Activated CD8-positive, alpha-beta memory T cell treated with anti-CD3 and anti-CD28 coated beads, Interleukin-2, amount 50 U/mL, for 1 hour (primary cell): ENCODE measurements around the gene ENTPD7.
"Not testable (repeated sequence)": the region's sequence is repeated elsewhere in the genome, so short reads cannot be mapped to it uniquely, and the experiment has no call there.

Experiments used
- DNase-seq: peaks from one replicate; pipeline ENCODE4 v3.0.0-alpha.2; 2020; ENCODE audit errors: extremely low read depth

Gene ENTPD7

GRCh38 chr10:99659031-99659867 is at the start of gene ENTPD7:
Gene ENTPD7 (plus strand): TSS chr10:99659509. CDS start chr10:99659957, 448 bp downstream.
- DNase-seq = peak; percentile 63

- no peak for DNase-seq
Measured at GRCh38 chr10:99610221-99610620, 49.1 kb upstream of the ENTPD7 start.

GRCh38 chr10:99611326-99611725 is 48.0 kb upstream of the ENTPD7 start:
- DNase-seq = no peak

GRCh38 chr10:99612167-99612831 is 47.0 kb upstream of the ENTPD7 start:
- no peak for DNase-seq

GRCh38 chr10:99615426-99615825 is 43.9 kb upstream of the ENTPD7 start:
- no peak for DNase-seq

- DNase-seq = no peak
Measured at GRCh38 chr10:99617696-99618095, 41.6 kb upstream of the ENTPD7 start.

GRCh38 chr10:99619090-99619800 is 40.1 kb upstream of the ENTPD7 start:
- no peak for DNase-seq

- peak; percentile 90 for DNase-seq
Measured at GRCh38 chr10:99619851-99620710, 39.2 kb upstream of the ENTPD7 start, which contains the start of gene SLC25A28. Gene SLC25A28 (minus strand): TSS chr10:99620439. CDS start chr10:99620335, 104 bp downstream.

- DNase-seq = peak; percentile 55
Measured at GRCh38 chr10:99620711-99621453, 38.4 kb upstream of the ENTPD7 start.

GRCh38 chr10:99621454-99622251 is 37.7 kb upstream of the ENTPD7 start:
- no peak for DNase-seq

- no peak for DNase-seq
Measured at GRCh38 chr10:99623919-99624318, 35.4 kb upstream of the ENTPD7 start.

GRCh38 chr10:99625124-99625523 is 34.2 kb upstream of the ENTPD7 start:
- not testable (repeated sequence) for DNase-seq

GRCh38 chr10:99628923-99629624 is 30.2 kb upstream of the ENTPD7 start:
- no peak for DNase-seq

- no peak for DNase-seq
Measured at GRCh38 chr10:99629625-99629978, 29.7 kb upstream of the ENTPD7 start.

- DNase-seq = no peak
Measured at GRCh38 chr10:99630433-99630832, 28.9 kb upstream of the ENTPD7 start.

GRCh38 chr10:99630991-99631390 is 28.3 kb upstream of the ENTPD7 start:
- DNase-seq = no peak

GRCh38 chr10:99631496-99631895 is 27.8 kb upstream of the ENTPD7 start:
- DNase-seq = no peak

- no peak for DNase-seq
Measured at GRCh38 chr10:99633832-99634231, 25.5 kb upstream of the ENTPD7 start.

- DNase-seq = no peak
Measured at GRCh38 chr10:99647601-99648151, 11.6 kb upstream of the ENTPD7 start.
